Activated T-helper 1 cell treated with Interleukin-2 at 50 U/mL for 16 hours (primary cell): ENCODE data around the gene GP2.

Source experiments
- DNase-seq: peaks from one replicate; pipeline ENCODE4 v3.0.0-alpha.2; 2020; ENCODE audit warnings: low read depth

The GP2 gene

DNA sequence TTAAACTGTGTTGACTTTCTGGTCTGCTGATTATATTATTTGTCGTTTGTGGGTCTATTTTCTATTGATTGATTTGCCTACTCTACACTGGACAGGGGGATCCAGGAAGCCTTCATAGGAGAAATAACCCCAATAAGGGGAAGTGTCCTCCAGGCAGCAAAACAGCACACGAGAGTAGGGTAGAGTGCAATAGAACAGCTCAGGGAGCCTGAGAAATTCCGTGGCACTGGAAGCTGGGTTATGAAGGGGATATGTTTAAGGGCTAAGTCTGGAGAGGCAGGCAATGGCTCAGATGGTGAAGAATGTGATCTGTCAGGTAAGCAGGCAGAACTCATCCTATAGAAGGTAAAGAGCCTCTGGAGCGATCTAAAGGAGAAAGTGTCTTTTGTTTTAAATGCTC, 20.9 kb downstream of the GP2 start:
- no peak for DNase-seq

DNA sequence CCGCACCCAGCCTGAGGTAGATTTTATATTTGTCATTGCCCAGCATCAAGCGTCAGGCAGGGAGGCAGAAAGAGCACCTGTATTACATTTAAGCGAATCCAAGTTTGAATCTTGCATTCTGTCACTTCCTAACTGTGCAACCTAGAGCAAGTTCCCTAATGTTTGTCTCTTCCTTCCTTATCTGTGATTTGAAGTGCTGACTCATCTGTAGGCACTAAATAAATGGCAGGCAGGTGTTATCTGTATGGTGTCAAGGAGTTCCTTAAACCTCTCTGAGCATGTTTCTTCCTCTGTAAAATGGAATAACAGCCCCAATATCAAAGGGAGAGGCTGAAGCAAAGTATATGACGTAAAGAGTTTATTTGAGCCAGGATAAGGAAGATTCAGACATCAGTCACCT, 24.3 kb downstream of the GP2 start:
- no peak for DNase-seq

- DNase-seq, result no peak
These were observed 24.9 kb downstream of the GP2 start for GRCh38 chr16:20302389-20302788.

GRCh38 chr16:20301840-20302239, 25.5 kb downstream of the GP2 start:
- no peak for DNase-seq

- no peak for DNase-seq
These were observed 26.8 kb downstream of the GP2 start for GRCh38 chr16:20300312-20301097.

GRCh38 chr16:20298452-20298851, 28.9 kb downstream of the GP2 start:
- no peak for DNase-seq

DNA sequence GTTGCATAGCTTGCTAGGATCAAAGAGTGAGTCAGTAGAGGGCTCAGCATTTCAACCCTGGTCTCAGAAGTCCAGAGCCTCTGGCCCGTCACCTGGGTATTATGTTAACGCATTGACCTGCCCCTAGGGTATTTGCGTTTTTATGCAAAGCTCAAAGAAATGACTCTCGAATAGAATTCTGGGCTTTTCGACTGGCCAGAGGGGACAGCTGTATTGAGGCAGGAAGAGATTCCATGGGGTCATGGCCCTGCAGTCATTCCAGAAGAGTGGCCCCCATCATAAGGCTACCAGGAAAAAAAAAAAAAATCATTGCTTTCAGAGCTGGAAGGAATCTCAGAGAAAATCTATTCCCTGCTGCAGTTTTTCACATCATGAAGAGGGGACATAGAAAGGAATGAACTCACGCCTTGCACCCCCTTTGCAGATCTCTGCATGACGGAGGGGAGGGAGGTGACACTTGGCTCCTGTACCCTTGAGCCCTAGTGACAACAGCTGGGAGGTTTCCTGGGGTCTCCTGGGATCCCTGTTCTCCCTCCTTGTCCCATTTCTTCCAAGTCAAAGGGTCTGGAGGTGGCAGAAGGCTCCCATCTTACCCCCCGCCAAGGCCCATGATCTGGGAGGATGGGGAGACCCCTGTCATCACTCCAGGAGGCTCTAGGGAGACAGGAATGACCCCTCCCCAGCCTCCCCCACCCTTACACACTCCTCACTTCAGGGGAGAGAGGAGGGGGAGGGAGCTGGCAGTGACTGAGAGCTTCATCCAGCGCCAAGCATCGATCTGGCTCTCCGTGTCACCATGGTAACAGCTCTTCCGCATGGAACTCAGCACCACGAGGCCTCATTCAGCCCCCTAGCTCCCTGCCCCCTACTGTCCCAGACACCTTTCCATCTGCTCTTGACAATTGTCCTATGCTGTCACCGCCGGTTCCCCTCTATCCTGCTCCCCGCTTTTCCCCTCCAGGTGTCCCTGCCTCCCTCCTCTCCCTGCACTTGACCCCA, 35.8 kb downstream of the GP2 start:
- no peak for DNase-seq

DNA sequence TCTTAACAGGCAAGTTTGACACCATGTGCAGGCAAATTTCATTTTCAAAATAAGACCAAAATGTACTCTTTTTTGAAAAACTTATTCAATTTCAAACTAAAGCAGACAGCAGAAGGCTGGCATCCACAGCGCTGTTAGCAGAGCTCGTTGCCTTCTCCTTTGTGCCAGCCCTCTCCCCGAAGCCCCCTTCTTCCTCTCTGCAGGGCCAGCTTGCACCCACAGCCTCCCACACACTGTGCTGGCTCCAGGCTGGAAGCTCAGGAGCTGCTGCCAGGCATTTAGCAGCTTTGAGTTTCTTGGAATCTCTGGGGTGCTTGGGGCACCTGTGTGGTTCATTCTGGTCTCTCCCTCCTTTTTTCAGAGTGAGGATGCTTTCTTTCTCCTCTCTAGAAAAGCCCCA, 37.7 kb downstream of the GP2 start:
- no peak for DNase-seq

DNA sequence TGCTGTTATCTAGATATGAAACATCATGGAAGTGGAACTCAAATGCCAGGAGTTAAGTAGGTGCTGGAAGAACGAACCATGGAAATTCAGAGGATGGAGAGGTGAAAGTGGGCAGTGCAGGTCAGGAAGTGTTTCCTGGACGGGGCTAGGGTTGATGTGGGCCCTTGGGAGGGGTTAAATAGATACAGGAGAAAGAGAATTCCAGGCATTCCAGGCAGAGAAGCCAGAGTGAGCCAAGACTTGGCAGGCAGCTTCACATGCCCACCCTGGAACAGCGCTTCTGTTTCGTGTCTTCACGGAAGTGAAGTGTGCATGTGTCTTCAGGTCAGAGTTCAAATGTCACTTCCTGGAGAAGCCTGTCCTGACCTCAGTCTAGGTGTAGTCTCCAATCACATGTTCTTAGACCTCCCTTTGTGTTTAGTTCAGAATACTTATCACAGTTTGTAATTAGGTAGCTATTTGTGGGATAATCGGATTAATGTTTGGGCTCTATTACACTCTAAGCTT, 41.3 kb downstream of the GP2 start:
- no peak for DNase-seq

DNA sequence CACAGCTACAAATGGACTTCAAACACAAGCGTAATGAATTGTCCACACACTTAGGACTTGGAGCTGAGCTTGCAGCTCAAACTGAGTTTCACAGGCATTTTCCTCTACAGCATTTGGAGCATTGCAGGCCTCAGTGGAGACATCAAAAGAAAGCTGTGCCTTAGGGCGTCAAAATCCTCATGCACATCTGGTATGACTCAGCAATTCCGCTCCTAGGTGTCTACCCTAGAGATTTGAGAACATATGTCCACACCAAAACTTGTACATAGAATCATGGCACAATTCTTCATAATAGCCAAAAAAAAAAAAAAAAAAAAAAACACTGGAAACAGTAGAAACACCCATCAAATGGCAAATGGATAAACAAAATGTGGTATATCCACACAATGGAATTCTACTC, 47.1 kb downstream of the GP2 start:
- DNase-seq, result no peak

DNA sequence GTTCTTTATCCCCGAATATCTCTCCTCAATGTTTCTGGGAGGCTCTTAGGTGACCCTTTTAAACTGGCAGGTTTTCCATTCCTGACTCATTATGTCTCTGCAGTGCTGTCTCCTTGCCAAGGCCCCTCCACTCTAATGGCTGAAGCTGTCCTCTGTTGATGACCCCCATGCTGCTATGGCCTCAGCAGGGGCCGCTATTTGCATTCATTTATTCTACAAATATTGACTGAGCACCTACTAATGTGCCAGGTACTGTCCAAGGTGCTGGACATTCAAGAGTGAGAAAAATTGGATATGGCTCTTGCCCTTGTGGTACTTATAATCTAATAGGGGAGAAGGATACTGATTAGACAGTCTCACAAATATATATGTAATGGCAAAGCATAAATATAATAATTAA, 55.4 kb downstream of the GP2 start:
- DNase-seq, result no peak

- DNase-seq, result no peak
These were observed 58.9 kb downstream of the GP2 start for GRCh38 chr16:20268409-20268808.

DNA sequence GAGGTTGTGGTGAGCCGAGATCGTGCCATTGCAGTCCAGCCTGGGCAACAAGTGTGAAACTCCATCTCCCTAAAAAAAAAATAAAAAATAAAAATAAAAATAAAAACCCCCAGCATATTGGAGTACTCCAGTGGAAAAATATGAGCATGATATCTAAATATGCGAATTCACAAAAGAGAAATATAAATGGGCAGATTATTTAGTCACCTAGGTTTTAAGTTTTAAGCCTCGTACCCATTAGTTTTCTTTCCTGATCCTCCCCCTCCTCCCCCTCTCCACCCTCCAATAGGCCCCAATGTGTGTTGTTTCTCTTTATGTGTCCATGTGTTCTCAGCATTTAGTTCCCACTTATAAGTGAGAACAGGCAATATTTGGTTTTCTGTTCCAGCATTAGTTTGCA, 62.3 kb downstream of the GP2 start:
- DNase-seq, result no peak

DNA sequence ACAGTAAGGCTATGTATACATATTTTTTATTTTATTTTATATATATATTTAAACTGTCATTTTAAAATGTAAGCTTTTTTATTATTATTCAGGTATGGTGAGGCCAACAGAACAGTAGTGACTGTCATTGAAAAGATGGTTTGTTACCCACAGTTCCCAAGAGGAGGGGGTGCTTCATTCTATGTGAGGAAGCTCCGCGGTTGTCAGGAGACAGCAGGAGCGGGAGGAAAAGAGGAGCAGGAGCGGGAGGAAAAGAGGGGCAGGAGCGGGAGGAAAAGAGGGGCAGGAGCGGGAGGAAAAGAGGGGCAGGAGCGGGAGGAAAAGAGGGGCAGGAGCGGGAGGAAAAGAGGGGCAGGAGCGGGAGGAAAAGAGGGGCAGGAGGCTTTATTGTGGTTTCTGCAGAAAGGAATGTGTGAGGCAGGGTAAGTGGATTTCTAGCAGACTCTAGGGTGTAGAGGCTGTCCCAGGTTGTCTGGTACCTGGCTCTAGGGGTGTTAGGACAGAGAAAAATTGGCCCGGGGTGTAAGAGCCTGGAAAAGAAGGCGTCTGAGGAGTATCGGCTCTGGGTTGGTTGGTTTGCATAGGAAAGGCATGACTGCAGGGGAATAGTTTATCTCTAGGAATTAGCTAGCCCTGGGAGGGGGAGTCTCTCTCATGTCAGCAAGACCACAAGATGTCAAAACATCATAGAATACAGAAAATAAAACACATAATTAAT, 64.0 kb downstream of the GP2 start:
- DNase-seq, result no peak

- no peak for DNase-seq
These were observed 65.1 kb downstream of the GP2 start for GRCh38 chr16:20262248-20262647.

DNA sequence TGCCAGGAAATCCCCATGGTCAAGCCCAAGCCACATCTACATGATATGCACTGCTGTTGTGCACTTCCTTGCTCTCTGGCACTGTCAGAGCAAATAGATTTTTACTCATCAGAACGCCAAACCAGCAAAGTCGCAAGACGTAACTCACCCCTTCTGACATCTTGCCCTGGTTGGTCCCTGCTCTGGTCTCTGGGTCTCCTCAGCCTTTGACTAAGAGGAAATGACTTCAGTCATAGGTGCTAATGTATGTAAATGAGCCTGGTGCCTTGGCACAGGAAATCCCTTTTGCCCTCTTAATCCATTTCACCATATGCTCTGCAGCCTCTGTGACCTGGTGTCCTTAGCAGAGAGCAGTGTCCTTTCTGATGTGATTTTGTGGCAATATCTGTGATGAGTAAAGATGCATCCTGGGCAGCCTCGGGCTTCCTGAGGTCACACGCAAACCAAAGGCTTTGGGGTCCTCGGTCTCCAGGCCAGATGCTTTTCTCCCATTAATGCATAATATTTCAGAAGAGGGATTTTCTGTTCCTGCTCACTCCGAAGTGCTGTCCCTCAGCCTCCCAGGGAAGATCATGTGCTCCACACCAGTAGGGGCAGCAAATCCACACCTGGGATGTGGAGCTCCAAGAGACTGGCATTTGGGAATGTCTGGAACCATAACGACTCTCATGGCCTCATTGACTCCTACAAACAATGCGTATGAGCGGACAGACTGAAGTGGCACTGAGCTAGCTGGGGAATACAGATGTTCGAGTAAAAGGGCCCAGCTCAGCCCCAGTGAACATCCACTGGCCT, 66.9 kb downstream of the GP2 start:
- DNase-seq, result no peak
